Ovary (tissue), 1 donor: ENCODE results near the gene MYPN.

Experiments used
- EP300 ChIP-seq: sonication (generic); formaldehyde crosslinking; IDR thresholded peaks from one replicate; pipeline ENCODE4 v1.6.1; 2017; ENCODE audit warnings: antibody characterized with exemption
- POLR2A ChIP-seq: fragments of 450-650 bp; IDR thresholded peaks from one replicate; pipeline ENCODE4 v1.6.1; 2017; ENCODE audit warnings: antibody characterized with exemption, mild to moderate bottlenecking, moderate library complexity

DNA sequence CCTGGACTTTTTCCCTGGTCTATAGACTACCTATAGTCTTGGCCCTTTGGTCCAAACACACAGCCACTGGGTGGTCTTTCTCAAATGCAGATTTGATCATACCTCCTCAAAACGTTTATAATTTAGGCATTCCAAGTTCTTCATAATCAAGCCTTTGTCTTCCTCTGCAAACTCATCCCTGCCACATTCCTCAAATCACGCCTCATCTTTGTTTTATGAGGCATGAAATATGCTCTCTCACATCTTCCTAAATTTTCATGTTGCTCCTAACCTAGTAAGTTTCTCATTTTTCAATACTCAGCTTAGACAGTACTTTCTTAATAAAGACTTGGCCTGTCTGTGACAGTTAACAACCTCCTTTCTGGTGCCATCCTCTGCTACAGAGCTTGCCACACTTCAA is 23.3 kb upstream of the MYPN start:
- no peak for TF ChIP-seq EP300
- TF ChIP-seq POLR2A: no peak
